ENCODE data around the gene PSMA6. TPM values are rescaled to one million over a fixed set of nuclear protein-coding genes. Genes with fewer than 3 reads are reported as not detected.
A peak's percentile ranks its signal among the peaks of the same experiment; 100 is the strongest.

The PSMA6 gene
- polyA plus RNA-seq, 2 of the 4 experiments (the other 2 are of a cell fraction): 369 to 395 TPM

- FAIRE-seq: no peak
- CTCF ChIA-PET: no interaction called here
- Histone ChIP-seq H3K4me3 (no peak overlapping the region), H3K4me2 (no peak overlapping the region), H3K4me1 (peaks cover 47% of the 10 kb centered on the region), H3K9me3 (no peaks in the 10 kb centered on the region), H3K27ac (peak overlapping the region; percentile 2 to 45; a peak in 4 of 6 replicates)
- DNase-seq (ENCODE audit: low read depth in 1 of 2, low spot score in 1 of 2): no peak
- TF ChIP-seq ZC3H11A (IDR thresholded peaks at IDR 0.05) (no peak), HES2 (IDR thresholded peaks at IDR 0.05) (no peak), RCOR1 (IDR thresholded peaks at IDR 0.05; ENCODE audit: low read depth, low read length) (no peak), USF2 (IDR thresholded peaks at IDR 0.05) (no peak), BCL3 (IDR thresholded peaks at IDR 0.05) (no peak), HDAC2 (IDR thresholded peaks at IDR 0.05) (no peak)
- 92% methylated on average over 7 of the region's 7 CpGs for WGBS (ENCODE audit: missing lambda C conversion rate)
- no peak for ATAC-seq
- POLR2A ChIA-PET: no interaction called here
Observed at GRCh38 chr14:35343702-35344101, 51.5 kb downstream of the PSMA6 start.

GRCh38 chr14:35344107-35344807 is 52.1 kb downstream of the PSMA6 start:
- H3K27ac ChIP-seq: peak overlapping the region; percentile 9 to 45; a peak in 4 of 6 replicates
- H3K4me2 ChIP-seq: no peak overlapping the region
- ATAC-seq (no peak), DNase-seq (ENCODE audit: low read depth in 1 of 2, low spot score in 1 of 2) (no peak), FAIRE-seq (no peak)
- H3K9me3 ChIP-seq: no peaks in the 10 kb centered on the region
- WGBS (ENCODE audit: missing lambda C conversion rate): 83% methylated on average over 15 of the region's 15 CpGs
- H3K4me1 ChIP-seq: peaks cover 47% of the 10 kb centered on the region
- H3K4me3 ChIP-seq: no peak overlapping the region
- ChIA-PET CTCF (no interaction called here), POLR2A (no interaction called here)
- TF ChIP-seq E2F6 (IDR thresholded peaks at IDR 0.05; ENCODE audit: borderline replicate concordance, low read depth): no peak
- no peak for TF ChIP-seq NR3C1 (IDR thresholded peaks at IDR 0.05)
- no peak for TF ChIP-seq FOXS1 (CRISPR knock-in tag; IDR thresholded peaks at IDR 0.05)
- TF ChIP-seq HDAC2 (IDR thresholded peaks at IDR 0.05): no peak
- TF ChIP-seq CBX2 (IDR thresholded peaks at IDR 0.05; ENCODE audit: borderline replicate concordance, low read depth): no peak
- no peak for TF ChIP-seq FOSL2 (IDR thresholded peaks at IDR 0.05)
- no peak for TF ChIP-seq FOSL2 (CRISPR knock-in tag; IDR thresholded peaks at IDR 0.05)
- no peak for TF ChIP-seq EP300 (IDR thresholded peaks at IDR 0.05)
- no peak for TF ChIP-seq EHF (CRISPR knock-in tag; IDR thresholded peaks at IDR 0.05)
- no peak for TF ChIP-seq ELK1 (IDR thresholded peaks at IDR 0.05; ENCODE audit: low read depth, low read length)
- TF ChIP-seq FOSB (CRISPR knock-in tag; IDR thresholded peaks at IDR 0.05): no peak
- TF ChIP-seq BHLHE40 (IDR thresholded peaks at IDR 0.05; ENCODE audit: low read depth, low read length): no peak
- no peak for TF ChIP-seq PHF8 (IDR thresholded peaks at IDR 0.05; ENCODE audit: borderline replicate concordance, low read depth)
- TF ChIP-seq HOXA7 (CRISPR knock-in tag; IDR thresholded peaks at IDR 0.05): no peak
- no peak for TF ChIP-seq MAX (IDR thresholded peaks at IDR 0.05)

Measured in A549 (cell line).